Diencephalon (tissue), 1 donor: Measurements from ENCODE around the gene HOXA6. TPM values are rescaled to one million over a fixed set of nuclear protein-coding genes. Genes with fewer than 3 reads are reported as not detected.

ENCODE experiments used
- small RNA-seq: library from RNA; depleted of rRNA; stranded (forward); fragments of <200 nt; gene quantifications from one replicate; pipeline ENCODE3, GENCODE V24; 2014
- total RNA-seq: library from RNA; depleted of rRNA; stranded (reverse); fragments of >200 nt; gene quantifications from one replicate; pipeline ENCODE4 v1.2.3, GENCODE V29; 2014

Gene HOXA6
- total RNA-seq, 1 donor from 2014 or later, result not detected

Small RNA genes lying within 50 kb of the gene (small RNA-seq; reads per million reads assigned to genes)
- gene AC004080.5 (not detected), gene RF01977 (not detected), gene RF02140 (not detected), gene RF02141 (not detected)

Other genes with a start within 250 kb of the HOXA6 start
- not detected for gene HOXA1, start 51.8 kb downstream of the HOXA6 start, total RNA-seq
- gene HOXA2, start 45.1 kb downstream of the HOXA6 start, total RNA-seq, result not detected
- gene HOXA4, start 17.0 kb downstream of the HOXA6 start, total RNA-seq, result not detected
- gene HOXA5, start 4.1 kb downstream of the HOXA6 start, total RNA-seq, result not detected
- not detected for gene HOXA3, start 4.8 kb upstream of the HOXA6 start, total RNA-seq
- gene HOXA7, start 8.9 kb upstream of the HOXA6 start, total RNA-seq, result not detected
- gene HOXA9, start 17.8 kb upstream of the HOXA6 start, total RNA-seq, result not detected
- gene HOXA10, start 26.5 kb upstream of the HOXA6 start, total RNA-seq, result not detected
- not detected for gene HOXA11, start 37.5 kb upstream of the HOXA6 start, total RNA-seq
- not detected for gene HOXA13, start 52.3 kb upstream of the HOXA6 start, total RNA-seq
- gene EVX1, start 95.0 kb upstream of the HOXA6 start, total RNA-seq, result not detected